HUES48 (cell line): ENCODE measurements around the gene PLA2G6.
"Not testable (repeated sequence)": the region's sequence is repeated elsewhere in the genome, so short reads cannot be mapped to it uniquely, and the experiment has no call there.

ENCODE experiments used
- H3K27ac ChIP-seq: one replicate; pipeline ENCODE4 v1.7.0; 2013; ENCODE audit warnings: low read depth, low read length, inconsistent platforms
- H3K27me3 ChIP-seq: 2 replicates; pipeline ENCODE4 v1.6.1; 2013; ENCODE audit warnings: mild to moderate bottlenecking, low read length; ENCODE audit not compliant: control insufficient read depth, insufficient read depth
- H3K36me3 ChIP-seq: 2 replicates; pipeline ENCODE4 v1.6.1; 2013; ENCODE audit warnings: low read length; ENCODE audit not compliant: control insufficient read depth, insufficient read depth
- H3K4me1 ChIP-seq: 2 replicates; pipeline ENCODE4 v1.6.1; 2013; ENCODE audit warnings: mild to moderate bottlenecking, low read length; ENCODE audit not compliant: control insufficient read depth, insufficient read depth
- H3K4me3 ChIP-seq: 2 replicates; pipeline ENCODE4 v1.5.1; 2013; ENCODE audit warnings: mild to moderate bottlenecking, low read depth, low read length
- H3K9ac ChIP-seq: 2 replicates; pipeline ENCODE4 v1.6.1; 2013; ENCODE audit warnings: mild to moderate bottlenecking, low read depth, low read length, moderate library complexity
- H3K9me3 ChIP-seq: 2 replicates; pipeline ENCODE4 v1.6.1; 2013; ENCODE audit warnings: low read length; ENCODE audit not compliant: control insufficient read depth, insufficient read depth

Gene PLA2G6

DNA sequence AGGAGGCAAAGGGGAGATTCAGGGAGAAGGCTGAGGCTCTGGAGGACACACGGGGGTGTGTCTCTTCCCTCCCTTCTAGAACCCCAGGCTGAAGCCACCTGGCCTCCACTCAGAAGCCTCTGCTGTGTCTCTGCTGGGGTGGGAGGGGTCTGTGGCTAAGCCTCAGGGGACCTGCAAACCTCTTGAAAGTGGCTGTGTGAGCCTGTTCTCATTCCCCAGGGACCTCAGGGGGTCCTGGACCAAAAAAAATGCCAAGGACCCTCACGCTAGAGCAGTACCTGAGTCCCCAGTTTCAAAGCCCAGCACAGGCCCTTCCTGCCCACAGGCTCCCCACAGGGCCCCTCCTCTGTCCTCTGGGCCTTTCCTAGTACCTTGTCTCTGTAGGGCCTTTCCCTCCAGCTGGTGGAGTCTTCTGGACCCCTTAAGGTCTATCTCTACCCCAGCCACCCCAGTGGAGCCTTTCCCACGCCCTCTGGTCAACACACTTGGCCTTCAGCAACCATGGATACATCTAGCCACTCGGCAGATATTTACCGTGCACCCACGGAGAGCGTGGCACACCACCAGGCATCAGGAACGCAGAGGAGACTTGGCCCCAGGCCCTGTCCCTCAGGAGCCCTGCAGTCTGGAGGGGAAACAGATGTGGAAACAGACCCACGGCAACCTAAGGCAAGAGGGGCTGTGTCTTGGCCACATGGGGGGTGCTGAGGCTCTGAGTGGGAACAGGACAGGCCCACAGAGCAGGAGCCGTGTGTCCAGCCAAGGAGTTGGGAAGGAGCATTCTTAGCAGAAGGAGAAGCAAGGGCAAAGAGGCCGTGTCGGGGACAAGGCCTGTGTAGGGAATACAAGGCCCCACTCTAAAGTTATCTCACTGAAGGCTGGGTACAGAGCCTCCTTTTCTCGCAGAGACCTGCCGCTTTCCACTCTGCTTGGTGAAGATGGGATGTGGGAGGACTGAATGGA, 18.5 kb downstream of the PLA2G6 start:
- Histone ChIP-seq H3K4me3 (no peak overlapping the region), H3K4me1 (no peaks in the 10 kb centered on the region), H3K27ac (no peak overlapping the region), H3K9me3 (no peaks in the 10 kb centered on the region), H3K36me3 (no peaks in the 10 kb centered on the region), H3K27me3 (no peaks in the 10 kb centered on the region), H3K9ac (no peak overlapping the region)

- H3K4me1 ChIP-seq = peaks cover 8% of the 10 kb centered on the region
- H3K27me3 ChIP-seq = no peaks in the 10 kb centered on the region
- no peaks in the 10 kb centered on the region for H3K9me3 ChIP-seq
- no peaks in the 10 kb centered on the region for H3K36me3 ChIP-seq
- no peak overlapping the region for H3K4me3 ChIP-seq
- H3K27ac ChIP-seq = no peak overlapping the region
- H3K9ac ChIP-seq = no peak overlapping the region
Observed at GRCh38 chr22:38155703-38156102, 25.9 kb downstream of the PLA2G6 start.

GRCh38 chr22:38154563-38154915, 27.1 kb downstream of the PLA2G6 start:
- H3K27me3 ChIP-seq, H3K4me3 ChIP-seq, H3K9ac ChIP-seq, H3K9me3 ChIP-seq, H3K36me3 ChIP-seq, H3K27ac ChIP-seq: not testable (repeated sequence)
- H3K4me1 ChIP-seq = peaks cover 14% of the 10 kb centered on the region

GRCh38 chr22:38153821-38154562, 27.6 kb downstream of the PLA2G6 start:
- H3K9me3 ChIP-seq = no peaks in the 10 kb centered on the region
- peaks cover 14% of the 10 kb centered on the region for H3K4me1 ChIP-seq
- no peaks in the 10 kb centered on the region for H3K27me3 ChIP-seq
- H3K4me3 ChIP-seq = no peak overlapping the region
- H3K9ac ChIP-seq = no peak overlapping the region
- peak overlapping the region; percentile 53 for H3K27ac ChIP-seq
- no peaks in the 10 kb centered on the region for H3K36me3 ChIP-seq

- H3K9ac ChIP-seq = no peak overlapping the region
- H3K4me3 ChIP-seq = no peak overlapping the region
- H3K4me1 ChIP-seq = peaks cover 17% of the 10 kb centered on the region
- no peak overlapping the region for H3K27ac ChIP-seq
- H3K36me3 ChIP-seq = no peaks in the 10 kb centered on the region
- H3K27me3 ChIP-seq = no peaks in the 10 kb centered on the region
- no peaks in the 10 kb centered on the region for H3K9me3 ChIP-seq
Observed at GRCh38 chr22:38151126-38151500, 30.5 kb downstream of the PLA2G6 start.

DNA sequence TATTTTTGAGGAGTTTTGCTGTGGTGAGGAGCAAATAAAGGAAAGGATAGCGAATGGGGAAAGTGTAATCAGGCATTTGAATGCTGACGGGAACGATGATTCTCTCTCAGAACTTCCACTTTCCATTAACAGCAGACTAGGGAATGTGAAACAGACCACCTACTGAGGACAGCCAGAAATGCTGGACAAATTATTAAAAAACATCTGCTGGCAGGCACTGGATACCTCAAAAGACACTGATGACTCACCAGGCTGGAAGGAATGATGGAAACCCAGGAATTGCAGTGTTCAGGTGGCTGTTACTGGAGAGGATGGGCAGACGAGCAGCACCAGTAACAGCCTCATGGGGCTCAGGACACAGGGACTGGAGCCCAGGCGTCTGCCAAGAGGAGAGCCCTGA, 33.4 kb downstream of the PLA2G6 start:
- Histone ChIP-seq H3K36me3 (no peaks in the 10 kb centered on the region), H3K4me3 (no peak overlapping the region), H3K27me3 (no peaks in the 10 kb centered on the region), H3K9ac (no peak overlapping the region), H3K4me1 (peaks cover 9% of the 10 kb centered on the region; the same call in 1 of the 2 replicates), H3K9me3 (no peaks in the 10 kb centered on the region), H3K27ac (peak overlapping the region; percentile 33)

GRCh38 chr22:38146166-38146565, 35.5 kb downstream of the PLA2G6 start:
- H3K36me3 ChIP-seq, H3K4me3 ChIP-seq, H3K9me3 ChIP-seq, H3K9ac ChIP-seq, H3K27me3 ChIP-seq, H3K4me1 ChIP-seq: not testable (repeated sequence)
- H3K27ac ChIP-seq = peak overlapping the region; percentile 28

DNA sequence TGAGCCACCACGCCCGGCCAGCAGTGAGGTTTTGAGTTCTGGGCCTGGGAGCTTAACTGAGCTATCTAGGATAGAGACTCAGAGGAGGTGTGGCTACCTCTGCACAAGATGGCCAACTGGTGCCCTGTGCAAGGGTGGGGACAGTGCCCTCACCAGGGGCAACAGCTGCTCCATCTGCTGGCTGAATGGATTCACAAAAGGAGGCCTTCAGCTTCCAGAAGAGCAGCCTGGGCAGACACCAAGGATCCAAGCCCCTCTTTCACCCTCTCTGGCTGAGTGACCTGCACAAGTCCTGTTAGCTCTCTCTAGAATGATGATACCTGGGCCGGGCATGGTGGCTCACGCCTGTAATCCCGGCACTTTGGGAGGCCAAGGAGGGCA, 37.6 kb downstream of the PLA2G6 start:
- H3K27ac ChIP-seq = no peak overlapping the region
- H3K4me3 ChIP-seq = no peak overlapping the region
- H3K9ac ChIP-seq = no peak overlapping the region
- H3K27me3 ChIP-seq = no peaks in the 10 kb centered on the region
- H3K4me1 ChIP-seq = 0 out of 2 replicates have a peak, but pooled peaks cover 3% of the 10 kb centered on the region
- H3K36me3 ChIP-seq = no peaks in the 10 kb centered on the region
- H3K9me3 ChIP-seq = no peaks in the 10 kb centered on the region

- Histone ChIP-seq H3K4me3 (no peak overlapping the region), H3K27me3 (no peaks in the 10 kb centered on the region), H3K9me3 (no peaks in the 10 kb centered on the region), H3K27ac (no peak overlapping the region), H3K36me3 (no peaks in the 10 kb centered on the region), H3K9ac (no peak overlapping the region), H3K4me1 (no peaks in the 10 kb centered on the region)
Observed at GRCh38 chr22:38142606-38143005, 39.0 kb downstream of the PLA2G6 start.

DNA sequence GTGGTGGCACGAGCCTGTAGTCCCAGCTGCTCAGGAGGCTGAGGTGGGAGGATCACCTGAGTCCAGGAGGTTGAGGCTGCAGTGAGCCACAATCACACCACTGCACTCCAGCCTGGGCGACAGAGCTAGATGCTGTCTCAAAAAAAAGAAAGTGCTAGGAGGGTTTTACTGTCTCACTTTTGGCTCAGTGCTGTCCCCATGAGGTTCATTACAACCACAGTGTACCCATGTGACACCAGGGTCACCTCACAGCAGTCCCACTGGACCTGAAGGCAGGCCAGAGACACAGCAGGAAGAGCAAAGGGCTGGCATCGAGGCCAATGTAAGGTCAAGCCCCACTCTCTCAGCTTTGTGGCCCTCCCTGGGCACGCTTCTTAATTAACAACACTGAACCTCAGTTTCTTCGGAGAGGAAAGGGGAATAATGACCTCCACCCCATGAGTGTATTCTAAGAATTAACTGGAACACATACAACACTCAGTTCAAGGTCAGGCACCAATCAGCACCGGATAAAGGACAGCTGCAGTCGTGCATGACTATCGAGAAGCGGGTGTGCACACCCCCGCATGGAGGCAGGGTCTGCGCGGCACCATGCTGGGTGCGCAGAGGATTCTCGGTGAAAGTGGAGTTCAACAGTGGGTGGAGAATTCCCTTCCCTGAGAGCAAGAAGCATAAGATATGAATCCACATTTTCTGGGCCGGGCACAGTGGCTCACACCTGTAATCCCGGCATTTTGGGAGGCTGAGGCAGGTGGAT, 40.2 kb downstream of the PLA2G6 start:
- no peak overlapping the region for H3K9ac ChIP-seq
- H3K27ac ChIP-seq = no peak overlapping the region
- no peaks in the 10 kb centered on the region for H3K27me3 ChIP-seq
- no peak overlapping the region for H3K4me3 ChIP-seq
- no peaks in the 10 kb centered on the region for H3K4me1 ChIP-seq
- H3K9me3 ChIP-seq = no peaks in the 10 kb centered on the region
- no peaks in the 10 kb centered on the region for H3K36me3 ChIP-seq

DNA sequence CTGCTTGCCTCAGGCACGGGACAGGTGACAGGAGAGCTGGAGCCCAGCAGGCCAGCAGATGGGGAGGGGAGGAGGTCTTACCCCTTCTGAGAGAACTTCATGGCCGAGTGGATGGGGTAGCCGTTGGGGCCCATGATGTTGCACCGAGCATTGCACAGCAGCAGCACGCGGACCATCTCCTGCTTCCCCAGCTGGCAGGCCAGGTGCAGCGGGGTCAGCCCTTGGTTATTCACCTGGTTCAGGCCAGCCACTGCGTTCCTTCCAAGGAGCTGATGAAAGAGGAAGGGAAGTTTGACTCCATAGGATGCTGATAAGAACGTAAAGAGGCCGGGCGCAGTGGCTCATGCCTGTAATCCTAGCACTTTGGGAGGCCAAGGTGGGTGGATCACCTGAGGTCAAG, 41.7 kb downstream of the PLA2G6 start:
- Histone ChIP-seq H3K9me3 (no peaks in the 10 kb centered on the region), H3K27me3 (no peaks in the 10 kb centered on the region), H3K9ac (no peak overlapping the region), H3K4me1 (no peaks in the 10 kb centered on the region), H3K36me3 (no peaks in the 10 kb centered on the region), H3K27ac (no peak overlapping the region), H3K4me3 (no peak overlapping the region)
